ENCODE measurements around the gene C10orf71. TPM values are rescaled to one million over a fixed set of nuclear protein-coding genes. Genes with fewer than 3 reads are reported as not detected.

The C10orf71 gene
- total RNA-seq, 1 donor from 2014 or later = not detected

DNA sequence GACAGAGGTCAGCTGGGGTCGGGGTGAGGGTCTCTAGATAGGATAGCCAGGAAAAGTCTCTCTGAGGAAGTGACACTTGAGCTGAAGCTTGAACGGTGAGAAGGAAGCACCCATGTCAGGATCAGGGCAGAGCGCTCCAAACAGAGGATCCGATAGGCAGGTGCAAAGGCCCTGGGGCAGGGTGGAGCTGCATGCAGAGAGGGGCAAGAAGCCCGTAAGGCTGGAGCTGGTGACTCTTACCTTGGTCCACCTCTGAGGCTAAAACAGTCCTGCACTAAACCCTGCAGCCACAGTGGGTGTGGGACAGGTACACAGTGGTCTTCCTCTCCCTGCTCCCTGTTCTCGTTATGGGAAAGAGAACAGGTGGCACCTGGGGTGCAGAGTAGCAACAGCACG, 5.8 kb upstream of the C10orf71 start:
- no peaks in the 10 kb centered on the region for H3K27me3 ChIP-seq (ENCODE audit: low read depth)
- no peak for DNase-seq
- intact Hi-C loops (cut with DNase I) = no loop called here
- H3K4me3 ChIP-seq = no peak overlapping the region
- no peaks in the 10 kb centered on the region for H3K36me3 ChIP-seq
- peaks cover 4% of the 10 kb centered on the region for H3K4me1 ChIP-seq
- no peak for ATAC-seq
- no peak overlapping the region for H3K27ac ChIP-seq
- no peaks in the 10 kb centered on the region for H3K9me3 ChIP-seq
- TF ChIP-seq, protein P1, sequence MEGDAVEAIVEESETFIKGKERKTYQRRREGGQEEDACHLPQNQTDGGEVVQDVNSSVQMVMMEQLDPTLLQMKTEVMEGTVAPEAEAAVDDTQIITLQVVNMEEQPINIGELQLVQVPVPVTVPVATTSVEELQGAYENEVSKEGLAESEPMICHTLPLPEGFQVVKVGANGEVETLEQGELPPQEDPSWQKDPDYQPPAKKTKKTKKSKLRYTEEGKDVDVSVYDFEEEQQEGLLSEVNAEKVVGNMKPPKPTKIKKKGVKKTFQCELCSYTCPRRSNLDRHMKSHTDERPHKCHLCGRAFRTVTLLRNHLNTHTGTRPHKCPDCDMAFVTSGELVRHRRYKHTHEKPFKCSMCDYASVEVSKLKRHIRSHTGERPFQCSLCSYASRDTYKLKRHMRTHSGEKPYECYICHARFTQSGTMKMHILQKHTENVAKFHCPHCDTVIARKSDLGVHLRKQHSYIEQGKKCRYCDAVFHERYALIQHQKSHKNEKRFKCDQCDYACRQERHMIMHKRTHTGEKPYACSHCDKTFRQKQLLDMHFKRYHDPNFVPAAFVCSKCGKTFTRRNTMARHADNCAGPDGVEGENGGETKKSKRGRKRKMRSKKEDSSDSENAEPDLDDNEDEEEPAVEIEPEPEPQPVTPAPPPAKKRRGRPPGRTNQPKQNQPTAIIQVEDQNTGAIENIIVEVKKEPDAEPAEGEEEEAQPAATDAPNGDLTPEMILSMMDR (IDR thresholded peaks at IDR 0.05) = no peak

DNA sequence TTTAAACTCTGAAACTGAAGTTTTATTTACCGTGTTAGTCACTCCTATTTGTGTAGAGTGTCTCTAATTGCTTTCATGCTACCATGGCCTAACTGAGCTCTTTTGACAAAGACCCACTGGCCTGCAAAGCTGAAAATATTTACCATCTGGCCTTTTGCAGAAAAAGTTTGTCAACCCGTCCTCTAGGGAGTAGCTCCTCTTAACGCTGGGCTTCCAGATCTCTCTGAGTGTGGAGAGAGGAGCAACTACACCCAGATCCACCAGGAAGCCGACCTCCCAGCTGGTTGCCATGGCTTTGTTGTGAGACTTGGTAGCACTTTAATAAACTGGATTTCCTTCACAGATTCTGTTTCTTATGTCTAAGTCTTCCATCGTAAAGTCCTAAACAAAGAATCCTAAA, 4.2 kb upstream of the C10orf71 start:
- no peaks in the 10 kb centered on the region for H3K27me3 ChIP-seq (ENCODE audit: low read depth)
- no peaks in the 10 kb centered on the region for H3K9me3 ChIP-seq
- peaks cover 4% of the 10 kb centered on the region for H3K4me1 ChIP-seq
- no peak overlapping the region for H3K27ac ChIP-seq
- DNase-seq = no peak
- H3K4me3 ChIP-seq = no peak overlapping the region
- no peaks in the 10 kb centered on the region for H3K36me3 ChIP-seq
- intact Hi-C loops (cut with DNase I) = no loop called here
- TF ChIP-seq, protein P1 (IDR thresholded peaks at IDR 0.05) = no peak
- no peak for ATAC-seq

DNA sequence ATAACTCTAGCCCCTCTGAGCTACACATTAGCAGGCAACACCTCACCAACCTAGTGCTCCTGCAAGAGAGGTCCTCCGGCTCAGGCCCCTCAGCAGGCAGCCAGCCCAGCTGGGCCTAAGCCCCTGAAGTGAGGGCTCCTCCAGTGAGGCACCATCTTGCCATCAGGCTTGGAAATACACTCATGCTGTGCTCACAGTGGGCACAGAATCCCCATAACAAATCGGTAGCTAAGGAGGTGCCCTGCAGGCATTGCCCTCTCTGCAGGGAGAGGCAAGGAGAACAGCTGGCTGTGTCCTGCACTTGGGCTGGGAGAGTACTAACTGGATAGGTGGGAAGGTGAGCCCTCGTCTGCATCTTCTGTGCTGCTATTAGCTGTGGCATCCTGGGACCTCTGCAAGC, 3.7 kb upstream of the C10orf71 start:
- DNase-seq = no peak
- Histone ChIP-seq H3K4me3 (no peak overlapping the region), H3K9me3 (no peaks in the 10 kb centered on the region), H3K36me3 (no peaks in the 10 kb centered on the region), H3K27ac (no peak overlapping the region), H3K4me1 (peaks cover 4% of the 10 kb centered on the region), H3K27me3 (ENCODE audit: low read depth) (no peaks in the 10 kb centered on the region)
- intact Hi-C loops (cut with DNase I) = no loop called here
- TF ChIP-seq, protein P1 (IDR thresholded peaks at IDR 0.05) = no peak
- no peak for ATAC-seq

DNA sequence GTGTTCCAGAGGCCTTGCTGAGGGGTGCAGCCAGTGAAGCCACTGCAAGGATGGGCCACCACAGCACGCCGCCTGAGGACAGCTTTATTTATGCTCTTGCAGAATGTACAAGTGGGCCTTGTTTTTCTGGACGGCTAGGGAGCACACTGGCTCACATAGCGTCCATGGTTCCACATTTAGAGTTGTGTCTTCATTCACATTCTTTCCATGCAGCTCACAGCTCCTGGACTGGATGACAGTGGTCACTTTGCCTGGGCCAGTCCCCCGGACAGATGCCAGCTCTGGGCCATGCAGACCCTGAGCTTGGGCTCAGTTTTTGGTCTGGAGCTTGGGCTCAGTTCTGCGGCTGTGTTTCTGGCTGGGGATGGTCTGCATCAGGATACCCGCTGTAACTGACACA, 2.6 kb upstream of the C10orf71 start:
- Histone ChIP-seq H3K4me1 (peaks cover 4% of the 10 kb centered on the region), H3K36me3 (no peaks in the 10 kb centered on the region), H3K27ac (no peak overlapping the region), H3K4me3 (no peak overlapping the region), H3K27me3 (ENCODE audit: low read depth) (no peaks in the 10 kb centered on the region), H3K9me3 (no peaks in the 10 kb centered on the region)
- intact Hi-C loops (cut with DNase I) = no loop called here
- no peak for ATAC-seq
- DNase-seq = no peak
- TF ChIP-seq, protein P1 (IDR thresholded peaks at IDR 0.05) = no peak

DNA sequence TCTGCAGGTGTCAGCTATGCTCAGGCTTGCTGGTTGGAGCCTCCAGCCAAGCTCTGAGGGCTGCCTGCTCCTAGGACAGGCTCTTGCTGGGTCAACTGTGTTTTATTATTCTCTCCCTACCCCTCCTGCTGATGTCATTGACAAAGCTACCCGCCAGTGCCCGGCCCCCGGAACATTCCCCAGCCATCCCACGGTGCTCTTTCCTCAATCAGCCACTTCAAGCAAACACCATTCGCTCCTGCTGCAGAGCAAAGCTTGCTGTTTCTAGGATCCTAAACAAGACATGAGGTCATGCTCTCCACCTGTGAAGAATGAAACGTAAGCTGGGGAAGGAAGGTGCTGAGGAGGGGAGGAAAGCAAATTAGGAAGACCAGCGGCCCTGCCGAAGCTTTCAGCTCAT, 2.1 kb upstream of the C10orf71 start:
- no peaks in the 10 kb centered on the region for H3K36me3 ChIP-seq
- no peaks in the 10 kb centered on the region for H3K9me3 ChIP-seq
- peaks cover 4% of the 10 kb centered on the region for H3K4me1 ChIP-seq
- no peaks in the 10 kb centered on the region for H3K27me3 ChIP-seq (ENCODE audit: low read depth)
- intact Hi-C loops (cut with DNase I) = no loop called here
- no peak overlapping the region for H3K27ac ChIP-seq
- TF ChIP-seq, protein P1 (IDR thresholded peaks at IDR 0.05) = no peak
- ATAC-seq = no peak
- no peak overlapping the region for H3K4me3 ChIP-seq
- DNase-seq = no peak
